ENCODE data around the gene DHRS11.

DHRS11 gene

DNA sequence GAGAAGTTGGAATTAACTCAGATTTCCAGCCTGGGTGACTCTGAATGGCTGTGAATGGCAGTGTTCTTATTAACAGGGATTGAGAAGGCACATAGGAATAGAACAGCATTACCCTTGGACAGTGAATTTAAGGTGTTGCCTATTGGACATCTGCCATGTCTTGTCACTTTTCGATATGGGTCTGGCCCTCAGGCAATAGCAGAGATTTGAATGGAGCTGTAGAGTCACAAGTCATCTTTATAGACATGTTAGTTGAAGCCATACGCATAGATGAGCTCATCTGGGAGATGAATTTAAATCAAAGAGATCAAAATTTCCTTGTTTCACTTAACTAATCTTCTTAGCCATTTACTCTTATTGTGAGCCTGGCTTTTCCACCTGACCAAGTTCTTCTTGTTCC lies 14.9 kb upstream of the DHRS11 start:
- TF ChIP-seq, protein P1, sequence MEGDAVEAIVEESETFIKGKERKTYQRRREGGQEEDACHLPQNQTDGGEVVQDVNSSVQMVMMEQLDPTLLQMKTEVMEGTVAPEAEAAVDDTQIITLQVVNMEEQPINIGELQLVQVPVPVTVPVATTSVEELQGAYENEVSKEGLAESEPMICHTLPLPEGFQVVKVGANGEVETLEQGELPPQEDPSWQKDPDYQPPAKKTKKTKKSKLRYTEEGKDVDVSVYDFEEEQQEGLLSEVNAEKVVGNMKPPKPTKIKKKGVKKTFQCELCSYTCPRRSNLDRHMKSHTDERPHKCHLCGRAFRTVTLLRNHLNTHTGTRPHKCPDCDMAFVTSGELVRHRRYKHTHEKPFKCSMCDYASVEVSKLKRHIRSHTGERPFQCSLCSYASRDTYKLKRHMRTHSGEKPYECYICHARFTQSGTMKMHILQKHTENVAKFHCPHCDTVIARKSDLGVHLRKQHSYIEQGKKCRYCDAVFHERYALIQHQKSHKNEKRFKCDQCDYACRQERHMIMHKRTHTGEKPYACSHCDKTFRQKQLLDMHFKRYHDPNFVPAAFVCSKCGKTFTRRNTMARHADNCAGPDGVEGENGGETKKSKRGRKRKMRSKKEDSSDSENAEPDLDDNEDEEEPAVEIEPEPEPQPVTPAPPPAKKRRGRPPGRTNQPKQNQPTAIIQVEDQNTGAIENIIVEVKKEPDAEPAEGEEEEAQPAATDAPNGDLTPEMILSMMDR (IDR thresholded peaks at IDR 0.05; ENCODE audit: insufficient read depth, low read depth, low read length, missing control alignments), result no peak
- DNase-seq (ENCODE audit: low read depth), result peak; percentile 44

DNA sequence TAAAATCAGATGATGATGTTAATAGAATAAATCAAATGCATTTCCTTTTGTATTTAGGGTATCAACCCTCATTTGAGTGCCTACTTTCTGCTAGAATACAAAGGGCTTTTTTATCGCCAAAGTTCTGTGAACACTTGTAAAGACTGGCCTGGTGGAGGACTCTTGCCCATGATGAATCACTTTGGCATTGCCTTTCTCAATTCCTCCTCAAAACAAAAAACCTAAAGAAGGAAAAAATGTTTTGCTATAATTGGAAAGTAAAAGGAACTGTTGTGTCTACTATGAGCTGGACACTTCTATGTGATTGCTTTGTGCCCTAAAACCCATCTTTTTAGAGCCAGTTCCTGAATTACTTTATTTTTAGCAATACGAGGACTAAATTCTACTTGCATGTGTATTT lies 13.0 kb upstream of the DHRS11 start:
- peak; percentile 36 for DNase-seq (ENCODE audit: low read depth)
- TF ChIP-seq, protein P1 (IDR thresholded peaks at IDR 0.05; ENCODE audit: insufficient read depth, low read depth, low read length, missing control alignments), result no peak

More for the DNA sequence above, 14.9 kb upstream of the DHRS11 start:
- H3K4me3 ChIP-seq (ENCODE audit: low read length), result no peak overlapping the region

GRCh38 chr17:36583787-36584186 lies 7.9 kb upstream of the DHRS11 start:
- TF ChIP-seq, protein P1 (IDR thresholded peaks at IDR 0.05; ENCODE audit: insufficient read depth, low read depth, low read length, missing control alignments), result no peak
- DNase-seq (ENCODE audit: low read depth), result no peak
- H3K4me3 ChIP-seq (ENCODE audit: low read length), result no peak overlapping the region

More for the DNA sequence above, 13.0 kb upstream of the DHRS11 start:
- no peak overlapping the region for H3K4me3 ChIP-seq (ENCODE audit: low read length)

DNA sequence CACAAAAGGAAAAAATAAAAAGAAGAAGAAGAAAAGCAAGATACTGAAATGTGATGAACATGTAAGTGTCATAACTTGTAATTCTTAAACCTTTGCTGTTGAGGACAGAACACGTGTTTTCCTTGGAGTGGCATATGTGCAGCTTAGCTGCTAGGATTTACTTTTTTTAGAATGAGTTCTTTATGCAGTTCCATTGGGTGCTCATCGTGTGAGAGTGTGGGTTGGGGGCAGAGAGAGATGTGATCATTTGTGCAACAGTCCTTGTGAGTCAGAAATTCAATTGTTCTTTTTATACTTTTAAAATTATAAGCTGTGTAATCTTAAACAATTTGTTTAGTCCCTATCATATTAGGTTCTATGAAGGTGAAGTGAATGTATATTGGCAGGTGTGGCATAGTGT lies 5.5 kb upstream of the DHRS11 start:
- TF ChIP-seq, protein P1 (IDR thresholded peaks at IDR 0.05; ENCODE audit: insufficient read depth, low read depth, low read length, missing control alignments), result no peak
- DNase-seq (ENCODE audit: low read depth), result no peak
- H3K4me3 ChIP-seq (ENCODE audit: low read length), result no peak overlapping the region

DNA sequence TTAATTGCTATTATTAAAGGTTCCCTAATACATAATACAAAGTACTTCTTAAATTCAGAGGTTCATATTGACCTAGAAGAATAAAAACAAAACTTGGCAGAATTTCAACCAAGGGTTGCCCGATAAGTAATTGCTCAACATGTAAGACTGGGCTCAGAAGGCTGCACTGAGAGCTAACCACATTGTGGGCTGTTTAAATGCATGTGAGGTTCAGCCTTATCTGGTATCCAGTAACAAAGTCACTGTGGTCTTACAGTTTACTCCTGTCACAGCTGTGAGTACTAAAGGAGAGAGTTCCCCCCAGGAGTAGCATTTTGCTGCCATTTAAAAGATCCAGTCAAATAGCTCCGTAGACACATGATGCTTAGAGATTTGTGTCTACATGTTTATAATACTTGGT lies 1.6 kb upstream of the DHRS11 start:
- TF ChIP-seq, protein P1 (IDR thresholded peaks at IDR 0.05; ENCODE audit: insufficient read depth, low read depth, low read length, missing control alignments), result no peak
- DNase-seq (ENCODE audit: low read depth), result no peak
- H3K4me3 ChIP-seq (ENCODE audit: low read length), result no peak overlapping the region

DNA sequence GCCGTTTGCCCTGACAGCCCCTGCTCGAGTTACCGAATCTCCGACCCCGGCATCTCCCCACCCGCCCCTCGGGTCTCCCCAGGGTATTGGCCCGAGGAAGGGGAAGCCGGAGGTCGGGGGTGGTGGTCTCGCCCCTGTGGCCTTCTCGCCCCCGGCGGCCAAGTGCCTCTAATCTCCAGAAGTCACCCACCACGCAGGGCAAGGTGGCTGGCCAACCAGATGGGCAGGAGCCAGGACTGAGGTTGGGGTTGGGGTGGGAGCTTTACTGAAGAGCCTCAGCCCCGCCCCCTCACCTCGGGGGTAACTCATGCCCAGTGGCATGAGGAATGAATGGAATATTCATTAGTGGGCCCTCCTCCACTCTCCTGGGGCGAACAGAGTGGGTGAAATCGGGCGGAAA lies 637 bp downstream of the DHRS11 start:
- TF ChIP-seq, protein P1 (IDR thresholded peaks at IDR 0.05; ENCODE audit: insufficient read depth, low read depth, low read length, missing control alignments), result no peak
- peak overlapping the region; percentile 61 for H3K4me3 ChIP-seq (ENCODE audit: low read length)
- peak; percentile 35 for DNase-seq (ENCODE audit: low read depth)

GRCh38 chr17:36592716-36593321 lies 1.1 kb downstream of the DHRS11 start:
- DNase-seq (ENCODE audit: low read depth), result no peak
- H3K4me3 ChIP-seq (ENCODE audit: low read length), result peak overlapping the region; percentile 61
- TF ChIP-seq, protein P1 (IDR thresholded peaks at IDR 0.05; ENCODE audit: insufficient read depth, low read depth, low read length, missing control alignments), result no peak

Measured in epithelial cell of esophagus (primary cell).